SK-N-SH (cell line): ENCODE data around the gene OXT. TPM values are rescaled to one million over a fixed set of nuclear protein-coding genes. Genes with fewer than 3 reads are reported as not detected.
"Not testable (repeated sequence)": the region's sequence is repeated elsewhere in the genome, so short reads cannot be mapped to it uniquely, and the experiment has no call there.

Experiments used
- CTCF ChIA-PET: fragments of 300-600, 350-600 bp; formaldehyde crosslinking; extraction: SDS; loops from one replicate; lab custom pipeline; 2021; lab: Yijun Ruan, JAX
- POLR2A ChIA-PET: fragments of 350-600 bp; sonication (Branson Sonifier 250); formaldehyde crosslinking; extraction: SDS; loops from one replicate; lab custom pipeline; 2020; ENCODE audit warnings: antibody characterized with exemption, inconsistent platforms; lab: Yijun Ruan, JAX
- DNase-seq: peaks from one replicate; pipeline ENCODE4 v3.0.0; 2012
- H2AFZ ChIP-seq: fragments of 200-600 bp; sonication (generic); 2 replicates; pipeline ENCODE4 v1.8.1; 2016; ENCODE audit warnings: antibody characterized with exemption, mild to moderate bottlenecking, low read depth
- H3F3A ChIP-seq: fragments of 200-600 bp; sonication (generic); replicated peaks from 2 replicates; pipeline ENCODE3; 2016; ENCODE audit warnings: antibody characterized with exemption, mild to moderate bottlenecking; ENCODE audit not compliant: insufficient read depth
- H3K27ac ChIP-seq, 2 experiments: fragments of 200-500 bp in 1 of 2; fragments of 200-600 bp in 1 of 2; sonication (Bioruptor generic) in 1 of 2; sonication (generic), shearing (Covaris generic) in 1 of 2; 2 replicates each; pipeline versions ENCODE4 v1.5.1 to v1.6.1; 2014 to 2016; ENCODE audit warnings: low read depth in 2 of 2, inconsistent platforms in 1 of 2, low read length in 1 of 2, mild to moderate bottlenecking in 1 of 2, mixed read lengths in 1 of 2
- H3K27me3 ChIP-seq: fragments of 200-600 bp; sonication (generic), shearing (Covaris generic); 2 replicates; pipeline ENCODE4 v1.6.1; 2016; ENCODE audit warnings: mixed run types; ENCODE audit not compliant: insufficient read depth
- H3K36me3 ChIP-seq, 2 experiments: fragments of 200-500 bp in 1 of 2; fragments of 200-600 bp in 1 of 2; sonication (Bioruptor generic) in 1 of 2; sonication (generic) in 1 of 2; replicated peaks in 1 of 2; 2 replicates each; pipeline versions ENCODE3 to v1.5.1; 2014 to 2016; ENCODE audit warnings: low read length in 1 of 2, mild to moderate bottlenecking in 1 of 2; ENCODE audit not compliant: insufficient read depth in 2 of 2, control insufficient read depth in 1 of 2
- H3K4me1 ChIP-seq, 2 experiments: fragments of 200-500 bp in 1 of 2; fragments of 200-600 bp in 1 of 2; sonication (Bioruptor generic) in 1 of 2; sonication (generic), shearing (Covaris generic) in 1 of 2; 2 replicates each; pipeline versions ENCODE4 v1.5.1 to v1.6.1; 2014 to 2016; ENCODE audit warnings: low read depth in 1 of 2, low read length in 1 of 2, mixed run types in 1 of 2; ENCODE audit not compliant: insufficient read depth in 2 of 2, control insufficient read depth in 1 of 2
- H3K4me2 ChIP-seq: fragments of 200-600 bp; sonication (generic), shearing (Covaris generic); 2 replicates; pipeline ENCODE4 v1.6.1; 2017; ENCODE audit warnings: mixed run types
- H3K4me3 ChIP-seq, 2 experiments: fragments of 200-500 bp in 1 of 2; fragments of 200-600 bp in 1 of 2; sonication (Bioruptor generic) in 1 of 2; sonication (generic), shearing (Covaris generic) in 1 of 2; 2 replicates each; pipeline versions ENCODE4 v1.5.1 to v1.8.1; 2014 to 2016; ENCODE audit warnings: low read depth in 2 of 2, inconsistent platforms in 1 of 2, low read length in 1 of 2, mild to moderate bottlenecking in 1 of 2, mixed read lengths in 1 of 2, moderate library complexity in 1 of 2
- H3K79me2 ChIP-seq: fragments of 200-600 bp; sonication (generic); 2 replicates; pipeline ENCODE4 v1.8.1; 2017; ENCODE audit warnings: mild to moderate bottlenecking; ENCODE audit not compliant: insufficient read depth
- H3K9ac ChIP-seq: fragments of 200-600 bp; sonication (generic); 2 replicates; pipeline ENCODE4 v1.6.1; 2017; ENCODE audit warnings: mixed run types
- H3K9me2 ChIP-seq: fragments of 200-600 bp; sonication (generic); 2 replicates; pipeline ENCODE4 v1.6.1; 2017; ENCODE audit warnings: mixed run types
- H3K9me3 ChIP-seq: fragments of 200-600 bp; sonication (generic); 2 replicates; pipeline ENCODE4 v1.6.1; 2017; ENCODE audit warnings: mixed run types, mild to moderate bottlenecking, moderate library complexity
- H4K20me1 ChIP-seq: fragments of 200-600 bp; sonication (generic); 2 replicates; pipeline ENCODE4 v1.6.1; 2017; ENCODE audit warnings: mild to moderate bottlenecking, mixed run types; ENCODE audit not compliant: insufficient read depth
- FOSL2 ChIP-seq: IDR thresholded peaks from 2 replicates; pipeline ENCODE4 v1.4.0; 2012; ENCODE audit warnings: low read depth, mild to moderate bottlenecking, moderate library complexity, borderline replicate concordance
- FOXJ3 ChIP-seq: sonication (generic); formaldehyde crosslinking; IDR thresholded peaks from 2 replicates; pipeline ENCODE4 v1.5.1; 2020; ENCODE audit warnings: mild to moderate bottlenecking, missing genetic modification reagents
- FOXM1 ChIP-seq: IDR thresholded peaks from 2 replicates; pipeline ENCODE4 v1.4.0; 2012; ENCODE audit warnings: low read depth, mild to moderate bottlenecking
- GABPA ChIP-seq: IDR thresholded peaks from 2 replicates; pipeline ENCODE4 v1.4.0; 2012; ENCODE audit warnings: low read depth, mild to moderate bottlenecking
- MEF2A ChIP-seq: IDR thresholded peaks from 2 replicates; pipeline ENCODE4 v1.4.0; 2012; ENCODE audit warnings: low read depth, borderline replicate concordance
- NRF1 ChIP-seq: IDR thresholded peaks from 2 replicates; pipeline ENCODE4 v1.6.1; 2012; ENCODE audit warnings: low read depth, mild to moderate bottlenecking, low read length
- RAD21 ChIP-seq: IDR thresholded peaks from 2 replicates; pipeline ENCODE4 v1.6.1; 2012; ENCODE audit warnings: mild to moderate bottlenecking, low read length
- REST ChIP-seq: IDR thresholded peaks from 2 replicates; pipeline ENCODE4 v1.6.1; 2012; ENCODE audit warnings: mild to moderate bottlenecking, low read depth, low read length, moderate library complexity
- RFX5 ChIP-seq: IDR thresholded peaks from 2 replicates; pipeline ENCODE4 v1.6.1; 2012; ENCODE audit warnings: mild to moderate bottlenecking, improper control_type of control experiment, low read length
- TCF12 ChIP-seq: IDR thresholded peaks from 2 replicates; pipeline ENCODE4 v1.4.0; 2012
- USF1 ChIP-seq: IDR thresholded peaks from 2 replicates; pipeline ENCODE4 v1.4.0; 2012; ENCODE audit warnings: low read depth, borderline replicate concordance
- USF2 ChIP-seq: fragments of 150-350 bp; IDR thresholded peaks from 2 replicates; pipeline ENCODE4 v1.6.1; 2017; ENCODE audit warnings: antibody characterized with exemption, low read length, low read depth, borderline replicate concordance
- ZBTB33 ChIP-seq: IDR thresholded peaks from 2 replicates; pipeline ENCODE4 v1.4.0; 2012; ENCODE audit warnings: low read depth, borderline replicate concordance
- WGBS: methylation state at CpG from one replicate; pipeline ENCODE4 v1.1.6; 2017; ENCODE audit warnings: low lambda C conversion rate; 5-methylcytosine and 5-hydroxymethylcytosine counted together
- polyA plus RNA-seq, 3 experiments: library from polyadenylated mRNA; depleted of rRNA; stranded (reverse); fragments of >200 nt; gene quantifications; 2 replicates each; pipeline ENCODE4 v1.2.3, GENCODE V29; 2012

The OXT gene
- polyA plus RNA-seq, 1 of the 3 experiments (the other 2 are of a cell fraction): not detected

- H4K20me1 ChIP-seq: no peaks in the 10 kb centered on the region
- H3K4me3 ChIP-seq: no peak overlapping the region
- H3K27me3 ChIP-seq: no peaks in the 10 kb centered on the region
- no peaks in the 10 kb centered on the region for H3K79me2 ChIP-seq
- H3K4me2 ChIP-seq: no peak overlapping the region
- H3K9ac ChIP-seq: no peak overlapping the region
- no peaks in the 10 kb centered on the region for H3K36me3 ChIP-seq
- H3K4me1 ChIP-seq: no peaks in the 10 kb centered on the region
- DNase-seq: no peak
- CTCF ChIA-PET: no interaction called here
- no peaks in the 10 kb centered on the region for H3K9me3 ChIP-seq
- POLR2A ChIA-PET: no interaction called here
- H3F3A ChIP-seq: no peaks in the 10 kb centered on the region
- TF ChIP-seq RFX5: no peak
- TF ChIP-seq, all 33 proteins: peak for 0
- Histone ChIP-seq H3K27ac (no peak overlapping the region), H3K9me2 (no peaks in the 10 kb centered on the region), H2AFZ (no peak overlapping the region)
- 80% methylated on average over 2 of the region's 3 CpGs for WGBS
Observed at GRCh38 chr20:3059489-3059888, 11.9 kb upstream of the OXT start.

GRCh38 chr20:3064119-3064518 is 7.3 kb upstream of the OXT start:
- H3K4me3 ChIP-seq, H3K9ac ChIP-seq, H3K79me2 ChIP-seq, H4K20me1 ChIP-seq, H3K27me3 ChIP-seq, H3F3A ChIP-seq, POLR2A ChIA-PET, H3K4me1 ChIP-seq, DNase-seq, H3K27ac ChIP-seq, H2AFZ ChIP-seq, H3K4me2 ChIP-seq, H3K9me2 ChIP-seq, H3K9me3 ChIP-seq, H3K36me3 ChIP-seq: not testable (repeated sequence)
- 74% methylated on average over 6 of the region's 6 CpGs for WGBS
- CTCF ChIA-PET: interaction anchor here (0.9 kb wide), 1 partner anchor 11 kb away, joined by 3 read pairs; no protein-coding TSS in a partner anchor

GRCh38 chr20:3067139-3068014 is 4.0 kb upstream of the OXT start:
- no peaks in the 10 kb centered on the region for H3K36me3 ChIP-seq
- H3K9ac ChIP-seq: no peak overlapping the region
- ChIA-PET POLR2A (no interaction called here), CTCF (interaction anchor here (0.6 to 3.8 kb wide), 3 partner anchors 14 to 49 kb away, joined by 3 to 18 read pairs (median 3); no protein-coding TSS in a partner anchor)
- no peak overlapping the region for H3K27ac ChIP-seq
- peak; percentile 2 for DNase-seq
- H3K4me1 ChIP-seq: no peaks in the 10 kb centered on the region
- H4K20me1 ChIP-seq: no peaks in the 10 kb centered on the region
- no peaks in the 10 kb centered on the region for H3K9me3 ChIP-seq
- no peaks in the 10 kb centered on the region for H3K9me2 ChIP-seq
- no peak overlapping the region for H3K4me3 ChIP-seq
- WGBS: 82% methylated on average over 23 of the region's 23 CpGs
- no peak overlapping the region for H2AFZ ChIP-seq
- H3K4me2 ChIP-seq: no peak overlapping the region
- H3K79me2 ChIP-seq: no peaks in the 10 kb centered on the region
- no peaks in the 10 kb centered on the region for H3F3A ChIP-seq
- no peaks in the 10 kb centered on the region for H3K27me3 ChIP-seq
- TF ChIP-seq GABPA (no peak), NRF1 (no peak), TCF12 (no peak), REST (no peak), FOXM1 (no peak), RAD21 (no peak), USF1 (no peak), MEF2A (no peak), FOXJ3 (CRISPR knock-in tag) (no peak), ZBTB33 (no peak), USF2 (no peak), FOSL2 (no peak)
